Ishikawa (cell line): ENCODE data around the gene RXRA.
A peak's percentile ranks its signal among the peaks of the same experiment; 100 is the strongest.

ENCODE experiments used
- CEBPB ChIP-seq: IDR thresholded peaks from 2 replicates; pipeline ENCODE4 v1.6.1; 2012
- CREB1 ChIP-seq: IDR thresholded peaks from 2 replicates; pipeline ENCODE4 v1.6.1; 2012; ENCODE audit warnings: low read depth
- EGR1 ChIP-seq: IDR thresholded peaks from 2 replicates; pipeline ENCODE4 v1.6.1; 2012
- EP300 ChIP-seq: IDR thresholded peaks from 2 replicates; pipeline ENCODE4 v1.6.1; 2012; ENCODE audit warnings: borderline replicate concordance
- FOXM1 ChIP-seq: IDR thresholded peaks from 2 replicates; pipeline ENCODE4 v1.6.1; 2012; ENCODE audit warnings: low read depth, borderline replicate concordance
- MAX ChIP-seq: IDR thresholded peaks from 2 replicates; pipeline ENCODE4 v1.6.1; 2012
- NFIC ChIP-seq: IDR thresholded peaks from 2 replicates; pipeline ENCODE4 v1.6.1; 2012
- RAD21 ChIP-seq: IDR thresholded peaks from 2 replicates; pipeline ENCODE4 v1.6.1; 2012; ENCODE audit warnings: low read depth
- REST ChIP-seq: IDR thresholded peaks from 2 replicates; pipeline ENCODE4 v1.6.1; 2012; ENCODE audit warnings: low read depth, mild to moderate bottlenecking
- TAF1 ChIP-seq: IDR thresholded peaks from 2 replicates; pipeline ENCODE4 v1.6.1; 2012; ENCODE audit warnings: low read depth, mild to moderate bottlenecking
- TCF12 ChIP-seq: IDR thresholded peaks from 2 replicates; pipeline ENCODE4 v1.6.1; 2012; ENCODE audit warnings: low read depth
- TEAD4 ChIP-seq: IDR thresholded peaks from 2 replicates; pipeline ENCODE4 v1.6.1; 2012
- USF1 ChIP-seq: IDR thresholded peaks from 2 replicates; pipeline ENCODE4 v1.6.1; 2012
- YY1 ChIP-seq: IDR thresholded peaks from 2 replicates; pipeline ENCODE4 v1.6.1; 2012; ENCODE audit warnings: low read depth
- ZBTB7A ChIP-seq: IDR thresholded peaks from 2 replicates; pipeline ENCODE4 v1.6.1; 2012; ENCODE audit warnings: low read depth

The RXRA gene

GRCh38 chr9:134445000-134445399, 118.7 kb downstream of the RXRA start:
- no peak for TF ChIP-seq CEBPB
- TF ChIP-seq USF1: no peak
- TF ChIP-seq EGR1: no peak
- no peak for TF ChIP-seq CREB1
- no peak for TF ChIP-seq TEAD4
- TF ChIP-seq TCF12: no peak
- TF ChIP-seq TAF1: no peak
- no peak for TF ChIP-seq NFIC
- no peak for TF ChIP-seq REST
- TF ChIP-seq RAD21: no peak
- no peak for TF ChIP-seq MAX
- TF ChIP-seq ZBTB7A: no peak
- TF ChIP-seq FOXM1: no peak

- TF ChIP-seq TAF1 (no peak), EGR1 (no peak), RAD21 (peak; percentile 98), MAX (no peak), USF1 (no peak)
These were observed 123.1 kb downstream of the RXRA start for GRCh38 chr9:134449180-134449916.

- TF ChIP-seq YY1 (no peak), CREB1 (no peak), MAX (no peak), FOXM1 (no peak), CEBPB (no peak), USF1 (no peak), NFIC (no peak), EP300 (no peak)
These were observed 125.6 kb downstream of the RXRA start for GRCh38 chr9:134451700-134452458.

GRCh38 chr9:134452728-134453127, 126.5 kb downstream of the RXRA start:
- TF ChIP-seq YY1: no peak
- no peak for TF ChIP-seq MAX

- TF ChIP-seq EGR1: no peak
- TF ChIP-seq TEAD4: no peak
- TF ChIP-seq ZBTB7A: no peak
- no peak for TF ChIP-seq REST
- no peak for TF ChIP-seq RAD21
- no peak for TF ChIP-seq EP300
- no peak for TF ChIP-seq YY1
- no peak for TF ChIP-seq FOXM1
- TF ChIP-seq CEBPB: no peak
- TF ChIP-seq MAX: no peak
- TF ChIP-seq NFIC: no peak
- TF ChIP-seq CREB1: no peak
- TF ChIP-seq TAF1: no peak
- no peak for TF ChIP-seq USF1
- TF ChIP-seq TCF12: no peak
These were observed 127.7 kb downstream of the RXRA start for GRCh38 chr9:134453776-134454475.
